DND-41 (cell line): ENCODE data around the gene SYNE2.

Experiments
- EZH2 ChIP-seq: IDR thresholded peaks from 3 replicates; pipeline ENCODE4 v1.6.1; 2012; ENCODE audit warnings: borderline replicate concordance, low read depth, mild to moderate bottlenecking, moderate library complexity, low read length, inconsistent platforms; ENCODE audit not compliant: severe bottlenecking
- TF ChIP-seq, protein P1 (sequence below): IDR thresholded peaks from 2 replicates; pipeline ENCODE4 v1.5.1; 2012; ENCODE audit warnings: borderline replicate concordance, low read length, moderate library complexity, mild to moderate bottlenecking; ENCODE audit not compliant: poor library complexity, severe bottlenecking; ENCODE audit errors: extremely low read depth

DNA sequence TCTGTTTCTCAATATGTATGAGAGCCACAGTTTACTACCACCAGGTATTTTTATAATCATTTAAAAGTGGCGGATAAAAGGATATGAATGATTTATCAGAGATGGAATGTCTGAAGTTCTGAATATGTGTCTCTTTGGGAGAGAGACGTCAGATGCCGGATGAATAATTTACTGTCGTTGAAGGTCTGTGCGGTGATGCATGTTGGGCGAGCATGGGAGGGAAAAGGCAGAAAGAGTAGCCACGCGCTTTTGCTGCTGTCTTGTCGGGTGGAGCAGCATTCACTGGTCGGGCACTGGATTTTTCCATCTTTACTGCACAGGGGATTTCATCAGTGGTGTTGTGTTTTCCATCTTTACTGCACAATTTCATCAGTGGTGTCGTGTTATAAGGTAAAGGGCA is 65.6 kb downstream of the SYNE2 start:
- TF ChIP-seq, protein P1, sequence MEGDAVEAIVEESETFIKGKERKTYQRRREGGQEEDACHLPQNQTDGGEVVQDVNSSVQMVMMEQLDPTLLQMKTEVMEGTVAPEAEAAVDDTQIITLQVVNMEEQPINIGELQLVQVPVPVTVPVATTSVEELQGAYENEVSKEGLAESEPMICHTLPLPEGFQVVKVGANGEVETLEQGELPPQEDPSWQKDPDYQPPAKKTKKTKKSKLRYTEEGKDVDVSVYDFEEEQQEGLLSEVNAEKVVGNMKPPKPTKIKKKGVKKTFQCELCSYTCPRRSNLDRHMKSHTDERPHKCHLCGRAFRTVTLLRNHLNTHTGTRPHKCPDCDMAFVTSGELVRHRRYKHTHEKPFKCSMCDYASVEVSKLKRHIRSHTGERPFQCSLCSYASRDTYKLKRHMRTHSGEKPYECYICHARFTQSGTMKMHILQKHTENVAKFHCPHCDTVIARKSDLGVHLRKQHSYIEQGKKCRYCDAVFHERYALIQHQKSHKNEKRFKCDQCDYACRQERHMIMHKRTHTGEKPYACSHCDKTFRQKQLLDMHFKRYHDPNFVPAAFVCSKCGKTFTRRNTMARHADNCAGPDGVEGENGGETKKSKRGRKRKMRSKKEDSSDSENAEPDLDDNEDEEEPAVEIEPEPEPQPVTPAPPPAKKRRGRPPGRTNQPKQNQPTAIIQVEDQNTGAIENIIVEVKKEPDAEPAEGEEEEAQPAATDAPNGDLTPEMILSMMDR = no peak
- TF ChIP-seq EZH2 = no peak
